Measurements from ENCODE around the gene TES.

The TES gene

GRCh38 chr7:116208919-116209318, 1.4 kb upstream of the TES start:
- DNase-seq, result no peak
- Mint-ChIP-seq H3K4me3 (no peak overlapping the region), H3K36me3 (ENCODE audit: low read depth) (no peaks in the 10 kb centered on the region), H3K4me1 (peaks cover 30% of the 10 kb centered on the region), H3K27me3 (ENCODE audit: low read depth, poor library complexity) (peaks cover 8% of the 10 kb centered on the region), H3K9me3 (no peaks in the 10 kb centered on the region), H3K27ac (no peak overlapping the region)
- no peak for TF ChIP-seq CTCF (IDR thresholded peaks at IDR 0.05)

- TF ChIP-seq CTCF (IDR thresholded peaks at IDR 0.05), result no peak
- Mint-ChIP-seq H3K27me3 (ENCODE audit: low read depth, poor library complexity) (peaks cover 8% of the 10 kb centered on the region), H3K4me1 (peaks cover 31% of the 10 kb centered on the region), H3K9me3 (no peaks in the 10 kb centered on the region), H3K36me3 (ENCODE audit: low read depth) (peaks cover 1% of the 10 kb centered on the region), H3K4me3 (peak overlapping the region; percentile 58), H3K27ac (no peak overlapping the region)
- no peak for DNase-seq
Measured at GRCh38 chr7:116209561-116210070, 723 bp upstream of the TES start.

GRCh38 chr7:116211006-116211912, 920 bp downstream of the TES start:
- peak overlapping the region; percentile 88 for H3K27ac Mint-ChIP-seq
- peak; percentile 53 for DNase-seq
- TF ChIP-seq CTCF (IDR thresholded peaks at IDR 0.05), result no peak
- H3K4me1 Mint-ChIP-seq, result peaks cover 31% of the 10 kb centered on the region
- H3K27me3 Mint-ChIP-seq (ENCODE audit: low read depth, poor library complexity), result peaks cover 8% of the 10 kb centered on the region
- peak overlapping the region; percentile 95 for H3K4me3 Mint-ChIP-seq
- no peaks in the 10 kb centered on the region for H3K9me3 Mint-ChIP-seq
- H3K36me3 Mint-ChIP-seq (ENCODE audit: low read depth), result peaks cover 5% of the 10 kb centered on the region

GRCh38 chr7:116211913-116212596, 1.7 kb downstream of the TES start:
- DNase-seq, result no peak
- Mint-ChIP-seq H3K27me3 (ENCODE audit: low read depth, poor library complexity) (peaks cover 2% of the 10 kb centered on the region), H3K4me1 (peaks cover 31% of the 10 kb centered on the region), H3K9me3 (no peaks in the 10 kb centered on the region), H3K27ac (no peak overlapping the region), H3K4me3 (peak overlapping the region; percentile 95), H3K36me3 (ENCODE audit: low read depth) (peaks cover 5% of the 10 kb centered on the region)
- no peak for TF ChIP-seq CTCF (IDR thresholded peaks at IDR 0.05)

GRCh38 chr7:116212869-116213268, 2.5 kb downstream of the TES start:
- Mint-ChIP-seq H3K36me3 (ENCODE audit: low read depth) (peaks cover 5% of the 10 kb centered on the region), H3K27me3 (ENCODE audit: low read depth, poor library complexity) (no peaks in the 10 kb centered on the region), H3K4me3 (peak overlapping the region; percentile 65), H3K27ac (no peak overlapping the region), H3K4me1 (peaks cover 34% of the 10 kb centered on the region), H3K9me3 (no peaks in the 10 kb centered on the region)
- TF ChIP-seq CTCF (IDR thresholded peaks at IDR 0.05), result no peak
- no peak for DNase-seq

Data from nephron progenitor cell (in vitro differentiated cells).